PFSK-1 (cell line): Measurements from ENCODE around the gene NDST1.

Experiments
- FOXP2 ChIP-seq: optimal IDR thresholded peaks from 2 replicates; pipeline ENCODE3; 2011; ENCODE audit warnings: borderline replicate concordance, control low read depth, inconsistent platforms; ENCODE audit not compliant: insufficient read depth; ENCODE audit errors: extremely low read length, extremely low read depth
- POLR2AphosphoS5 ChIP-seq: IDR thresholded peaks from 2 replicates; pipeline ENCODE4 v1.6.1; 2012; ENCODE audit warnings: low read depth, mild to moderate bottlenecking, control low read depth, low read length, moderate library complexity
- REST ChIP-seq, 2 experiments: IDR thresholded peaks; 2 replicates each; pipeline versions ENCODE4 v1.6.1 to v1.8.0; 2011 to 2012; ENCODE audit warnings: low read depth in 2 of 2, low read length in 2 of 2, control low read depth in 1 of 2, inconsistent platforms in 1 of 2, mild to moderate bottlenecking in 1 of 2, moderate library complexity in 1 of 2; ENCODE audit not compliant: insufficient read depth in 1 of 2
- SIN3A ChIP-seq: IDR thresholded peaks from 2 replicates; pipeline ENCODE4 v1.6.1; 2012; ENCODE audit warnings: mild to moderate bottlenecking, low read length, moderate library complexity, borderline replicate concordance; ENCODE audit not compliant: insufficient read depth
- TAF1 ChIP-seq: IDR thresholded peaks from 2 replicates; pipeline ENCODE4 v1.6.1; 2012; ENCODE audit warnings: low read length, control low read depth, borderline replicate concordance; ENCODE audit not compliant: insufficient read depth

GRCh38 chr5:150513375-150514309 lies 5.7 kb downstream of the NDST1 start:
- TF ChIP-seq FOXP2 (no peak), TAF1 (no peak), POLR2AphosphoS5 (no peak), SIN3A (no peak), REST (IDR thresholded peaks at IDR 0.05; ENCODE audit: insufficient read depth in 1 of 2, low read depth in 2 of 2, low read length in 2 of 2) (no peak)
